ENCODE data around the gene GP2. TPM values are rescaled to one million over a fixed set of nuclear protein-coding genes. Genes with fewer than 3 reads are reported as not detected.

GP2 gene
- total RNA-seq, 3 donors from 2014 or later = 1.3 to 1.9 TPM; not detected in 1

GRCh38 chr16:20334396-20334795, 7.1 kb upstream of the GP2 start:
- intact Hi-C loops (cut with DNase I; ENCODE audit: low total_unique reads) = no loop called here
- no peaks in the 10 kb centered on the region for H3K4me1 ChIP-seq

GRCh38 chr16:20333120-20333519, 5.8 kb upstream of the GP2 start:
- Histone ChIP-seq H3K4me1 (no peaks in the 10 kb centered on the region), H3K27me3 (no peaks in the 10 kb centered on the region), H3K27ac (no peak overlapping the region), H3K9me3 (no peaks in the 10 kb centered on the region), H3K36me3 (no peaks in the 10 kb centered on the region), H3K4me3 (no peak overlapping the region)
- no peak for DNase-seq (ENCODE audit: low spot score in 2 of 2)
- TF ChIP-seq POLR2A (IDR thresholded peaks at IDR 0.05) = no peak
- TF ChIP-seq POLR2AphosphoS5 (IDR thresholded peaks at IDR 0.05) = no peak
- no peak for TF ChIP-seq CTCF (IDR thresholded peaks at IDR 0.05)
- intact Hi-C loops (cut with DNase I; ENCODE audit: low total_unique reads) = no loop called here

More at GRCh38 chr16:20334396-20334795, 7.1 kb upstream of the GP2 start:
- Histone ChIP-seq H3K27ac (no peak overlapping the region), H3K27me3 (no peaks in the 10 kb centered on the region), H3K4me3 (no peak overlapping the region), H3K36me3 (no peaks in the 10 kb centered on the region), H3K9me3 (no peaks in the 10 kb centered on the region)
- TF ChIP-seq POLR2A (IDR thresholded peaks at IDR 0.05) = no peak
- no peak for TF ChIP-seq POLR2AphosphoS5 (IDR thresholded peaks at IDR 0.05)
- TF ChIP-seq CTCF (IDR thresholded peaks at IDR 0.05) = no peak
- no peak for DNase-seq (ENCODE audit: low spot score in 2 of 2)

GRCh38 chr16:20332411-20332810, 5.1 kb upstream of the GP2 start:
- Histone ChIP-seq H3K27ac (no peak overlapping the region), H3K27me3 (no peaks in the 10 kb centered on the region), H3K36me3 (no peaks in the 10 kb centered on the region), H3K4me3 (no peak overlapping the region), H3K4me1 (no peaks in the 10 kb centered on the region), H3K9me3 (no peaks in the 10 kb centered on the region)
- TF ChIP-seq POLR2A (IDR thresholded peaks at IDR 0.05) = no peak
- no peak for TF ChIP-seq CTCF (IDR thresholded peaks at IDR 0.05)
- no peak for TF ChIP-seq POLR2AphosphoS5 (IDR thresholded peaks at IDR 0.05)
- intact Hi-C loops (cut with DNase I; ENCODE audit: low total_unique reads) = no loop called here
- DNase-seq (ENCODE audit: low spot score in 2 of 2) = no peak

GRCh38 chr16:20331635-20332034, 4.3 kb upstream of the GP2 start:
- H3K9me3 ChIP-seq = no peaks in the 10 kb centered on the region
- H3K4me3 ChIP-seq = no peak overlapping the region
- intact Hi-C loops (cut with DNase I; ENCODE audit: low total_unique reads) = no loop called here
- no peaks in the 10 kb centered on the region for H3K36me3 ChIP-seq
- H3K27me3 ChIP-seq = no peaks in the 10 kb centered on the region
- no peak for DNase-seq (ENCODE audit: low spot score in 2 of 2)
- TF ChIP-seq CTCF (IDR thresholded peaks at IDR 0.05) = no peak
- no peak for TF ChIP-seq POLR2AphosphoS5 (IDR thresholded peaks at IDR 0.05)
- no peak for TF ChIP-seq POLR2A (IDR thresholded peaks at IDR 0.05)
- H3K27ac ChIP-seq = no peak overlapping the region
- H3K4me1 ChIP-seq = no peaks in the 10 kb centered on the region

- TF ChIP-seq POLR2AphosphoS5 (IDR thresholded peaks at IDR 0.05) = no peak
- TF ChIP-seq CTCF (IDR thresholded peaks at IDR 0.05) = no peak
- TF ChIP-seq POLR2A (IDR thresholded peaks at IDR 0.05) = no peak
- no peak for DNase-seq (ENCODE audit: low spot score in 2 of 2)
- intact Hi-C loops (cut with DNase I; ENCODE audit: low total_unique reads) = no loop called here
- no peaks in the 10 kb centered on the region for H3K9me3 ChIP-seq
- no peaks in the 10 kb centered on the region for H3K4me1 ChIP-seq
- H3K36me3 ChIP-seq = no peaks in the 10 kb centered on the region
- no peaks in the 10 kb centered on the region for H3K27me3 ChIP-seq
- H3K27ac ChIP-seq = no peak overlapping the region
- H3K4me3 ChIP-seq = no peak overlapping the region
Observed at GRCh38 chr16:20329392-20330138, 2.3 kb upstream of the GP2 start.
